ENCODE data around the gene SERPING1.

DNA sequence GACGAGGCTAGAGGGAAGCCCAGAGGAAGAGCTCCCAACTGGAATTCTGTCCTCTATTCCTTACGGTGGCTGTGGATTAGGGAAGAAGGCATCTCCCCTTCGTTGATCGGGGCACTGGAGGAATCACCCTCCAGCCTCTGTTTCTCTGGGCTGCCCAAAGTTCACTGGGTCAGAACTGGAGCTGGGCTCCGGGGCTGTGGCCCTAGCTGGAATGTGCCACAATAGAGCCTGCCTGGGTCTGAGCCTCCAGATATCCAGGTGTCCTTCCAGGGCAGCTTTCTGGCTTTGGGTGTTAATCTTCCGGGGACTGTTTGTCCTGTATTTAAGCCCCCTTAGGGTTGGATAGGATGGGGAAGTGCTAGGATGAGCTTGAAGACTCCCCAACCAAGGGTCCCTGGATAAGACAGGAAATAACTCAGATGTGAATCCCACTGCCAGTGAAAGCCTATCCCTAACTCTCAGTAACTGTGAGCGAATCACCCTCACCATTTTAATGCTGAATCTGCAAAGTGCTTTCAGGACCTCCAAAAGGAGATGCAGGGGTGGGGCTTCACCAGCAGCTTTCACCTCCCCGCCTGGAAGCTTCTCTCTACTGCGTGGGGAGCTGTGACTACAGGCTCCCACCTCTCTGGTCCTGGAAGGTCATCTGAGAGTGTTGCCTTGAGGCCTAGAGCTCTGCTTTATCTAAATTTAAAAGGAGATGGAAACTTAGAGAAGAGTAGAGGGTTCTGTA lies 42.7 kb downstream of the SERPING1 start:
- no peak for TF ChIP-seq POLR2A (IDR thresholded peaks at IDR 0.05; ENCODE audit: low read depth, low read length)
- TF ChIP-seq, protein P1, sequence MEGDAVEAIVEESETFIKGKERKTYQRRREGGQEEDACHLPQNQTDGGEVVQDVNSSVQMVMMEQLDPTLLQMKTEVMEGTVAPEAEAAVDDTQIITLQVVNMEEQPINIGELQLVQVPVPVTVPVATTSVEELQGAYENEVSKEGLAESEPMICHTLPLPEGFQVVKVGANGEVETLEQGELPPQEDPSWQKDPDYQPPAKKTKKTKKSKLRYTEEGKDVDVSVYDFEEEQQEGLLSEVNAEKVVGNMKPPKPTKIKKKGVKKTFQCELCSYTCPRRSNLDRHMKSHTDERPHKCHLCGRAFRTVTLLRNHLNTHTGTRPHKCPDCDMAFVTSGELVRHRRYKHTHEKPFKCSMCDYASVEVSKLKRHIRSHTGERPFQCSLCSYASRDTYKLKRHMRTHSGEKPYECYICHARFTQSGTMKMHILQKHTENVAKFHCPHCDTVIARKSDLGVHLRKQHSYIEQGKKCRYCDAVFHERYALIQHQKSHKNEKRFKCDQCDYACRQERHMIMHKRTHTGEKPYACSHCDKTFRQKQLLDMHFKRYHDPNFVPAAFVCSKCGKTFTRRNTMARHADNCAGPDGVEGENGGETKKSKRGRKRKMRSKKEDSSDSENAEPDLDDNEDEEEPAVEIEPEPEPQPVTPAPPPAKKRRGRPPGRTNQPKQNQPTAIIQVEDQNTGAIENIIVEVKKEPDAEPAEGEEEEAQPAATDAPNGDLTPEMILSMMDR (IDR thresholded peaks at IDR 0.05; ENCODE audit: extremely low read depth in 1 of 2, insufficient read depth in 1 of 2, low read depth in 1 of 2, low read length in 2 of 2): no peak

Measured in endothelial cell of umbilical vein (primary cell).